Activated CD4-positive, CD25-positive, alpha-beta regulatory T cell (primary cell): ENCODE data around the gene SNX15.
A peak's percentile ranks its signal among the peaks of the same experiment; 100 is the strongest.
"Not testable (repeated sequence)": the region's sequence is repeated elsewhere in the genome, so short reads cannot be mapped to it uniquely, and the experiment has no call there.

ENCODE experiments used
- DNase-seq, 4 experiments: peaks; one replicate each; lab custom pipeline; 2025; lab: John Stamatoyannopoulos, UW

The SNX15 gene

GRCh38 chr11:65027213-65028067 is at the start of gene SNX15:
SNX15 (plus strand) TSS chr11:65027439; CDS start chr11:65027538, 99 bp downstream.
- DNase-seq, result peak; percentile 71 to 83 (median 81)

GRCh38 chr11:64983339-64983738 is 43.9 kb upstream of the SNX15 start:
- not testable (repeated sequence) for DNase-seq

GRCh38 chr11:64987998-64988854 is 39.0 kb upstream of the SNX15 start:
- DNase-seq, result no peak

GRCh38 chr11:64989416-64989815 is 37.8 kb upstream of the SNX15 start:
- DNase-seq, result no peak

GRCh38 chr11:64990222-64990923 is 36.9 kb upstream of the SNX15 start:
- DNase-seq, result no peak

GRCh38 chr11:64994318-64994717 is 32.9 kb upstream of the SNX15 start:
- DNase-seq, result no peak

- DNase-seq, result no peak
These were observed 30.9 kb upstream of the SNX15 start for GRCh38 chr11:64996327-64996709.

- DNase-seq, result no peak
These were observed 30.4 kb upstream of the SNX15 start, which contains the start of gene BATF2 for GRCh38 chr11:64996710-64997380. BATF2 (minus strand) TSS chr11:64996971; CDS start chr11:64996914, 57 bp downstream.

GRCh38 chr11:64998141-64998540 is 29.1 kb upstream of the SNX15 start:
- no peak for DNase-seq

- DNase-seq, result no peak
These were observed 28.4 kb upstream of the SNX15 start for GRCh38 chr11:64998690-64999431.

- DNase-seq, result no peak
These were observed 27.8 kb upstream of the SNX15 start for GRCh38 chr11:64999478-64999877.

- no peak for DNase-seq
These were observed 24.5 kb upstream of the SNX15 start for GRCh38 chr11:65002706-65003105.

GRCh38 chr11:65003282-65003681 is 24.0 kb upstream of the SNX15 start:
- DNase-seq, result no peak

- not testable (repeated sequence) for DNase-seq
These were observed 23.3 kb upstream of the SNX15 start for GRCh38 chr11:65003968-65004367.

- DNase-seq, result no peak
These were observed 19.2 kb upstream of the SNX15 start for GRCh38 chr11:65008016-65008415.

GRCh38 chr11:65008873-65009272 is 18.4 kb upstream of the SNX15 start:
- DNase-seq, result no peak

GRCh38 chr11:65013130-65013887 is 13.9 kb upstream of the SNX15 start:
- DNase-seq, result peak; percentile 77 to 81 (median 78)

GRCh38 chr11:65013888-65014725 is 13.1 kb upstream of the SNX15 start, which contains the start of gene ARL2:
ARL2 (plus strand) TSS chr11:65014160; CDS start chr11:65014208, 48 bp downstream.
- DNase-seq, result peak; percentile 65 to 85 (median 73)

- DNase-seq, result no peak
These were observed 12.5 kb upstream of the SNX15 start for GRCh38 chr11:65014726-65015227.
